ENCODE measurements around the gene NOL9. TPM values are rescaled to one million over a fixed set of nuclear protein-coding genes. Genes with fewer than 3 reads are reported as not detected.

NOL9 gene
- total and polyA plus RNA-seq, 9 of the 15 experiments (the other 6 are each of a cell fraction or from before 2014, with no cell fraction given) = 5.6 to 76.5 (median 47.3) TPM

DNA sequence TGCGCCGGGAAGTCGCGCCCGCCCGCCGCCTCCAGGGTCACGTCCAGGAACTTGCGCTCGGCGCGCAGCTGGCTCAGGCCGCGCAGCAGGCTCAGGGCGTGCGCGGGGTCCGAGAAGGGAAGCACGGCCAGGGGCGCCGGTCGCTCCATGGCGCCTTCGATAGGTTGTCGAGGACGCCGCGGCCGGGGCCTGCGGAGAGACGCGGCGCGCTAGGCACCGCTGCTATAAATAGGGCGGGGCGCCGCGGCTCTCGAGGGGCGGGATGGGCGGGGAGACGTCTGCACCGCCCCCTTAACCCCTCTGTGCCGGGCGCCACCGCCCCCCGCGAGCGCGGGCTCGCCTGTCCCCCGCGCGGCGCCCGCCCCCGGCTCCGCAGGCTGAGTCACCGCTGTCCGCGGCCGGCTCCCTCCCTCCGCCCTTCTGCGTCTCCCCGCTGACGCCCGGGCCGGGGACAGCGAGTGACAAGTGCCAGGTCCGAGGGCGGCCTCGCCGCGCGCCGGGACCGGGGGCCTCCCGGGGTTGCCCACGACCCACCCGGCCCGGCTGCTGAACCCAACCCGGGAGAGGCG lies 48.4 kb upstream of the NOL9 start, which contains the start of gene KLHL21 (continued):
- no peak for TF ChIP-seq ZNF398 (CRISPR knock-in tag; IDR thresholded peaks at IDR 0.05)
- no peak for TF ChIP-seq ZNF3 (CRISPR knock-in tag; IDR thresholded peaks at IDR 0.05)
- TF ChIP-seq DNMT1 (IDR thresholded peaks at IDR 0.05) = no peak
- peak; percentile 96 for TF ChIP-seq JUND (IDR thresholded peaks at IDR 0.05; ENCODE audit: borderline replicate concordance, low read depth, low read length)
- peak; percentile 84; the same call in 1 of the 3 replicates for TF ChIP-seq JUND (tag; IDR thresholded peaks at IDR 0.05; ENCODE audit: borderline replicate concordance, low read depth, low read length)
- no peak for TF ChIP-seq SMAD3 (CRISPR knock-in tag; conservative IDR thresholded peaks at IDR 0.05)
- no peak for TF ChIP-seq CHCHD3 (CRISPR knock-in tag; IDR thresholded peaks at IDR 0.05)
- no peak for TF ChIP-seq SMARCA5 (IDR thresholded peaks at IDR 0.05)
- peak; percentile 95 for TF ChIP-seq CXXC5 (CRISPR knock-in tag; IDR thresholded peaks at IDR 0.05)
- TF ChIP-seq ZBTB7A (IDR thresholded peaks at IDR 0.05; ENCODE audit: borderline replicate concordance, control insufficient read depth, low read depth, low read length) = peak; percentile 95
- TF ChIP-seq POLR2AphosphoS5 (IDR thresholded peaks at IDR 0.05; ENCODE audit: control insufficient read depth, insufficient read depth, low read depth, low read length) = peak; percentile 68; the same call in 1 of the 2 replicates
- no peak for TF ChIP-seq HDAC8 (tag; IDR thresholded peaks at IDR 0.05)
- TF ChIP-seq ARID3A (IDR thresholded peaks at IDR 0.05; ENCODE audit: borderline replicate concordance, low read depth, low read length) = no peak
- TF ChIP-seq SMARCA4 (IDR thresholded peaks at IDR 0.05) = no peak
- no peak for TF ChIP-seq MECOM (CRISPR knock-in tag; IDR thresholded peaks at IDR 0.05)
- TF ChIP-seq NR1H2 (CRISPR knock-in tag; IDR thresholded peaks at IDR 0.05) = no peak
- no peak for TF ChIP-seq CTCF (IDR thresholded peaks at IDR 0.05 in 2 of 3, conservative IDR thresholded peaks at IDR 0.05 in 1 of 3; ENCODE audit: insufficient read depth in 2 of 3, low read depth in 1 of 3, low read length in 3 of 3)
- TF ChIP-seq, protein P1, sequence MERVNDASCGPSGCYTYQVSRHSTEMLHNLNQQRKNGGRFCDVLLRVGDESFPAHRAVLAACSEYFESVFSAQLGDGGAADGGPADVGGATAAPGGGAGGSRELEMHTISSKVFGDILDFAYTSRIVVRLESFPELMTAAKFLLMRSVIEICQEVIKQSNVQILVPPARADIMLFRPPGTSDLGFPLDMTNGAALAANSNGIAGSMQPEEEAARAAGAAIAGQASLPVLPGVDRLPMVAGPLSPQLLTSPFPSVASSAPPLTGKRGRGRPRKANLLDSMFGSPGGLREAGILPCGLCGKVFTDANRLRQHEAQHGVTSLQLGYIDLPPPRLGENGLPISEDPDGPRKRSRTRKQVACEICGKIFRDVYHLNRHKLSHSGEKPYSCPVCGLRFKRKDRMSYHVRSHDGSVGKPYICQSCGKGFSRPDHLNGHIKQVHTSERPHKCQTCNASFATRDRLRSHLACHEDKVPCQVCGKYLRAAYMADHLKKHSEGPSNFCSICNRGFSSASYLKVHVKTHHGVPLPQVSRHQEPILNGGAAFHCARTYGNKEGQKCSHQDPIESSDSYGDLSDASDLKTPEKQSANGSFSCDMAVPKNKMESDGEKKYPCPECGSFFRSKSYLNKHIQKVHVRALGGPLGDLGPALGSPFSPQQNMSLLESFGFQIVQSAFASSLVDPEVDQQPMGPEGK (CRISPR knock-in tag; IDR thresholded peaks at IDR 0.05; ENCODE audit: borderline replicate concordance) = no peak
- TF ChIP-seq THRA (IDR thresholded peaks at IDR 0.05) = no peak
- peak; percentile 78; the same call in 1 of the 2 replicates for TF ChIP-seq PHF8 (IDR thresholded peaks at IDR 0.05; ENCODE audit: borderline replicate concordance, low read length)
